Esophagus muscularis mucosa (tissue), 4 donors: ENCODE data around the gene OR8G5. TPM values are rescaled to one million over a fixed set of nuclear protein-coding genes. Genes with fewer than 3 reads are reported as not detected.

ENCODE experiments used
- DNase-seq: peaks from one replicate; pipeline ENCODE4 v3.0.0-alpha.2; 2017; ENCODE audit errors: extremely low spot score
- H3K27ac ChIP-seq, 4 donors: fragments of 200-600 bp; sonication (generic); replicated peaks in 1 of 4; 1 replicate in 3 of 4; 2 replicates in 1 of 4; pipeline ENCODE4 v1.5.1; 2016 to 2019; ENCODE audit warnings: mild to moderate bottlenecking in 1 of 4
- H3K27me3 ChIP-seq, 4 donors: fragments of 200-600 bp; sonication (generic); one replicate each; pipeline versions ENCODE4 v1.5.1 to v1.6.0; 2016 to 2019
- H3K36me3 ChIP-seq, 4 donors: fragments of 200-600 bp; sonication (generic); one replicate each; pipeline ENCODE4 v1.5.1; 2016 to 2019
- H3K4me1 ChIP-seq, 4 donors: fragments of 200-600 bp; sonication (generic); one replicate each; pipeline ENCODE4 v1.5.1; 2016 to 2019
- H3K4me3 ChIP-seq, 4 donors: fragments of 200-600 bp; sonication (generic); 1 replicate in 2 of 4; 2 replicates in 2 of 4; pipeline ENCODE4 v1.5.1; 2016 to 2019; ENCODE audit warnings: mild to moderate bottlenecking in 4 of 4, moderate library complexity in 1 of 4
- H3K9me3 ChIP-seq, 4 donors: fragments of 200-600 bp; sonication (generic); 1 replicate in 3 of 4; 2 replicates in 1 of 4; pipeline ENCODE4 v1.5.1; 2016 to 2019
- EP300 ChIP-seq: sonication (generic); formaldehyde crosslinking; IDR thresholded peaks from one replicate; pipeline ENCODE4 v1.6.1; 2017; ENCODE audit warnings: antibody characterized with exemption
- POLR2A ChIP-seq: fragments of 450-650 bp; IDR thresholded peaks from one replicate; pipeline ENCODE4 v1.6.1; 2017; ENCODE audit warnings: antibody characterized with exemption, moderate library complexity, mild to moderate bottlenecking, low read depth
- POLR2AphosphoS5 ChIP-seq, 2 donors: sonication (generic); formaldehyde crosslinking; IDR thresholded peaks; one replicate each; pipeline ENCODE4 v1.6.1; 2017; ENCODE audit warnings: antibody characterized with exemption in 2 of 2
- WGBS: methylation state at CpG from one replicate; pipeline ENCODE4 v1.1.5; 2018; 5-methylcytosine and 5-hydroxymethylcytosine counted together
- intact Hi-C: fragments of 100-400 bp; cut with DNase I; formaldehyde crosslinking; loops from one replicate; pipeline ENCODE4 v1.15.1; 2023
- total RNA-seq, 4 donors: library from RNA; depleted of rRNA; stranded (reverse); fragments of >200 nt; gene quantifications; one replicate each; pipeline versions ENCODE4 v1.1.0 to v1.2.1, GENCODE V29; 2016
- TF ChIP-seq, protein P1 (sequence below), 3 experiments: fragments of 200-600 bp in 2 of 3; fragments of 450-650 bp in 1 of 3; sonication (generic) in 2 of 3; IDR thresholded peaks; one replicate each; pipeline ENCODE4 v1.5.1; 2017 to 2019; ENCODE audit warnings: antibody characterized with exemption in 3 of 3, mild to moderate bottlenecking in 2 of 3, moderate library complexity in 1 of 3

OR8G5 gene
- total RNA-seq, 4 donors from 2014 or later: 0.83 TPM; not detected in 3

DNA sequence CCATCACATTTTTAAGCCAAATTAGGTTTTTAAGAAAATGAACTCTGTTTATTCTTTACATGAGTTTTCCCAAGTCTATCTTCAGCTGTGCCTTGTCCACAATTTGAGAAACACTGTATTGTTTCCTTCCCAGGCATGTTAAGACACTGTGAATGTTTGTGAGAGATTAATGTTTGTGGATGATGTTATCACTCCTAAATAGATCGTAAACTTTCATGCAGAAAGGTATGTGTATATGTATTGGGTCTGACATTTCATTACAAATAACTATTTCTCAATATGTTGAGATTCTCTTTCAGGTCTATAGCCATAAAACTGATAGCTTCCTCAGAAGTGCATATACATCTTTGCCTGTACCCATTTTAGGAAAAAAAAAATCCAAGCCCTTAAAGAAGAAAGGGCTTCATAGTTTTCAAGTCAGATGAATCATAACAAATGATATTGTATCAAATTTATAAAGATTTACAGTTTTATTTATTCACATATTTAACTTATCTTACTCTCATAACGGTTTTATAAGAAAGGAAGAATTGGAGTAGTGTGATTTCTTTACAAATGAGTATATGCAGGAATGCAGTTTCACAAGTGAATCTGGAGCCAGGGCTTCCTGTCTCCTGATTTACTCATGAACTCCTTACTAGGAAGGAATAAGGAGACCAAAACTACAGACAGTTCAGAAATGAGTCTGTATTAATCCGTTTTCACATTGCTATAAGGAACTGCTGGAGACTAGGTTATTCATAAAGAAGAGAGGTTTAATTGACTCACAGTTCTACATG is 46.4 kb downstream of the OR8G5 start:
- no peak overlapping the region for H3K27ac ChIP-seq
- 56% methylated on average over 3 of the region's 3 CpGs for WGBS

DNA sequence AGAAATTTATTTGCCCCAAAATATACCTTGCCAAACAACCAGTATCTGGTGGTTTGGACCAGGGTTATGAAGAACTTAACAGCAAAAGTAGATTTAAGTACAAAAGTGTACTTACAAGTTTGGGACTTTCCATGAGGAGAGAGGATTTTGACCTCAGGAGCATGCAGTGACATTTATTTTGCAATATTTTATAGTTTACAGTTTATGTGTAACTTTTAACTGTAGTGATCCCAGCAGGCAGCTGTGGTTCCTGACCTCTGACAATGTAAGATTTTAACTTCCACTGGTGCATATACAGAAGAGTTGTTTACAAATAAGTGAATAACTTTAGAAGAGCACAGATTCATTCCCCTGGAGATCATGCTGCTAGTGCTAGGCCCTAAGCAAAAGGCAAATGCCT is 50.9 kb downstream of the OR8G5 start:
- no peak for TF ChIP-seq POLR2A
- TF ChIP-seq, protein P1, sequence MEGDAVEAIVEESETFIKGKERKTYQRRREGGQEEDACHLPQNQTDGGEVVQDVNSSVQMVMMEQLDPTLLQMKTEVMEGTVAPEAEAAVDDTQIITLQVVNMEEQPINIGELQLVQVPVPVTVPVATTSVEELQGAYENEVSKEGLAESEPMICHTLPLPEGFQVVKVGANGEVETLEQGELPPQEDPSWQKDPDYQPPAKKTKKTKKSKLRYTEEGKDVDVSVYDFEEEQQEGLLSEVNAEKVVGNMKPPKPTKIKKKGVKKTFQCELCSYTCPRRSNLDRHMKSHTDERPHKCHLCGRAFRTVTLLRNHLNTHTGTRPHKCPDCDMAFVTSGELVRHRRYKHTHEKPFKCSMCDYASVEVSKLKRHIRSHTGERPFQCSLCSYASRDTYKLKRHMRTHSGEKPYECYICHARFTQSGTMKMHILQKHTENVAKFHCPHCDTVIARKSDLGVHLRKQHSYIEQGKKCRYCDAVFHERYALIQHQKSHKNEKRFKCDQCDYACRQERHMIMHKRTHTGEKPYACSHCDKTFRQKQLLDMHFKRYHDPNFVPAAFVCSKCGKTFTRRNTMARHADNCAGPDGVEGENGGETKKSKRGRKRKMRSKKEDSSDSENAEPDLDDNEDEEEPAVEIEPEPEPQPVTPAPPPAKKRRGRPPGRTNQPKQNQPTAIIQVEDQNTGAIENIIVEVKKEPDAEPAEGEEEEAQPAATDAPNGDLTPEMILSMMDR (IDR thresholded peaks at IDR 0.05): no peak
- no peak for TF ChIP-seq POLR2AphosphoS5 (IDR thresholded peaks at IDR 0.05)
- TF ChIP-seq EP300: no peak
- Histone ChIP-seq H3K4me3 (no peak overlapping the region), H3K4me1 (no peaks in the 10 kb centered on the region), H3K27me3 (no peaks in the 10 kb centered on the region), H3K9me3 (no peaks in the 10 kb centered on the region), H3K36me3 (no peaks in the 10 kb centered on the region), H3K27ac (no peak overlapping the region)
- DNase-seq: no peak
- intact Hi-C loops: no loop called here

More for the DNA sequence above, 46.4 kb downstream of the OR8G5 start:
- DNase-seq: no peak
- H3K9me3 ChIP-seq: no peaks in the 10 kb centered on the region
- H3K36me3 ChIP-seq: no peaks in the 10 kb centered on the region
- no peaks in the 10 kb centered on the region for H3K27me3 ChIP-seq
- TF ChIP-seq POLR2A (no peak), EP300 (no peak), POLR2AphosphoS5 (IDR thresholded peaks at IDR 0.05) (no peak)
- TF ChIP-seq, protein P1 (IDR thresholded peaks at IDR 0.05): no peak
- H3K4me3 ChIP-seq: no peak overlapping the region
- intact Hi-C loops: no loop called here
- H3K4me1 ChIP-seq: no peaks in the 10 kb centered on the region

DNA sequence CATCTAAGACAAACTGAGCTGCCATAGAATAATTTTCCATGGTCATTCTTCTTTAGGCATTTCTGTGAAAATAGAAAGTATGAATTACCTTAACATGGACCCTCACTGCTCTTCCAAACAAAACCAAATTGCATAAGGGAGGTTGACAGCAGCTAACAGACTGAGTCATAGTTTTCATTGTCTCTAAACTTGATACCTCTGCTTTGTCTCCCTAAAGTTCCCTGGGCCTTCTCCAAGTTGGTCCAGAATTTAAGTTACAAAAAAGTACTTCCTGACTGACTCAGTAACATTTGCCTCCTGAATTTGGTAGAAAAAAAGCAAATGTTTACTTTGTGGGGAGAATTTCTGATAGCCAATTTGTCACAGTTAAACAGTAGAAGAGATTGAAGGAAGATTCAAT is 54.5 kb downstream of the OR8G5 start:
- TF ChIP-seq EP300: no peak
- no peak for TF ChIP-seq POLR2A
- TF ChIP-seq, protein P1 (IDR thresholded peaks at IDR 0.05): no peak
- TF ChIP-seq POLR2AphosphoS5 (IDR thresholded peaks at IDR 0.05): no peak
- no peaks in the 10 kb centered on the region for H3K27me3 ChIP-seq
- H3K36me3 ChIP-seq: no peaks in the 10 kb centered on the region
- intact Hi-C loops: no loop called here
- DNase-seq: no peak
- H3K9me3 ChIP-seq: no peaks in the 10 kb centered on the region
- H3K4me3 ChIP-seq: no peak overlapping the region
- no peak overlapping the region for H3K27ac ChIP-seq
- H3K4me1 ChIP-seq: no peaks in the 10 kb centered on the region

DNA sequence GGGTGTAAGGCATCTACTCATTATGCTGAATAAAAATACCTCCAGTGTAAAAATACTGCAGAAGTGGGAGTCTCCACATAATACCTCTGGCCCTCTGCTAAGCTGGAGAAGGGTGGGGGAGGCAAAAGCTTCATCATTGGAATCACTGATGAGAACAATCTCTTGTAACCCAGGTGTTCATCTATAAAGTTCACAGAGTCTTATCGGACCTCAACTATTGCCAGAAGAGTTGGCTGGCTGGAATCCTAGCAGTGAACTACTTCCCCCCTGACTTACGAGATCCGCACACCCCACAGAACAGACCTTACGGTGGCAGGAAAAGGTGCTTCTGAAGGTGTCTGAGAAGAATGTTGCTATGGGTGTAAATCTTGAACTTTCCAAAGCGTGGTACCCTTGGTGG is 55.1 kb downstream of the OR8G5 start:
- Histone ChIP-seq H3K4me3 (no peak overlapping the region), H3K4me1 (no peaks in the 10 kb centered on the region), H3K36me3 (no peaks in the 10 kb centered on the region), H3K9me3 (no peaks in the 10 kb centered on the region), H3K27me3 (no peaks in the 10 kb centered on the region), H3K27ac (no peak overlapping the region)
- DNase-seq: no peak
- TF ChIP-seq EP300: no peak
- TF ChIP-seq POLR2AphosphoS5 (IDR thresholded peaks at IDR 0.05): no peak
- TF ChIP-seq POLR2A: no peak
- TF ChIP-seq, protein P1 (IDR thresholded peaks at IDR 0.05): no peak
- intact Hi-C loops: no loop called here
- WGBS: 92% methylated on average over 5 of the region's 5 CpGs

DNA sequence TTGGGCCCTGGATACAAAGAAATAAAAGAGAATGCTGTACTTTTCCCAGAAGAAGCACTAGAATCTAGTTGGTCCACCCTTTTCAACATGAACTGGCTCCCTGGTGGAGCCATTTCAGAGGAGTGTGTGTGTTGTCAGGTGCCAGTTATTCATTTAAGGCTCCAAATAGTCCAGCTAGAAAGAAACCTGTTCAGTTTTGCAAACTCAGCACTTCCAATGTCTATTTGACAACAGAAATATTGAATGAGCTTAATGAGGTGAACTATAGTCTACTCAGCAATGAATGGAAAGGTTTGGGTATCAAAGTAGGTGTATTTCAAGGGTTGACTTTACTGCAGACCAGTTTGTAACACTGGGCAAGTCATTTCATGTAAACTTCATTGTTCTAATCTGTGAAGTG is 55.5 kb downstream of the OR8G5 start:
- Histone ChIP-seq H3K4me3 (no peak overlapping the region), H3K27ac (no peak overlapping the region), H3K36me3 (no peaks in the 10 kb centered on the region), H3K4me1 (no peaks in the 10 kb centered on the region), H3K27me3 (no peaks in the 10 kb centered on the region), H3K9me3 (no peaks in the 10 kb centered on the region)
- DNase-seq: no peak
- TF ChIP-seq, protein P1 (IDR thresholded peaks at IDR 0.05): no peak
- TF ChIP-seq POLR2AphosphoS5 (IDR thresholded peaks at IDR 0.05) (no peak), POLR2A (no peak), EP300 (no peak)
- intact Hi-C loops: no loop called here
